Activated T-helper 1 cell treated with anti-CD3 and anti-CD28 coated beads, Interleukin-2, amount 50 U/mL, for 16 hours (primary cell): Measurements from ENCODE around the gene SMIM34.
"Not testable (repeated sequence)": the region's sequence is repeated elsewhere in the genome, so short reads cannot be mapped to it uniquely, and the experiment has no call there.

Experiments
- DNase-seq, 2 donors: peaks; one replicate each; pipeline ENCODE4 v3.0.0-alpha.2; 2020; ENCODE audit warnings: low read depth in 1 of 2, low spot score in 1 of 2

Gene SMIM34

DNA sequence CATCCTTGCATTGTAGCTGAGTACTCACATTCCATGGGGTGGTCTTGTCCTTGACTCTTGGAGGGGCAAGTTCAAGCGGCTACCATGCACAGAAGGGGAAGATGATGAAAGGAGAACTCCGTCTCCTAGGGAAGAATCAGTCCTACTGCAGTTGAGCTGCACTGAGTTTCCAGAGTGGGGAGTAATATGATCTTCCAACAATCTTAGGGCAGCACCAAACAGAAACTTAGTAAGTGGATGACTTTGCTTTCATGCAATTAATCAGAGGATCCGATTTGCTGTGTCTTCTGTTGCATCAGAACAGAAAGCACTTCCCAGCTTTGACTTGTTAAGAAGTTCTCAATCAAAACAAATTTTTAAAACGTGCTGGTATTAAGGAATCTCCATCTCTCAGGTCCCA is at the start of gene SMIM34:
TSS of gene SMIM34 (minus strand) at position 147 of the 400 bp plus-strand sequence. CDS start at position 35, 112 bp downstream.
- DNase-seq, result not testable (repeated sequence)

- not testable (repeated sequence) for DNase-seq
Measured at GRCh38 chr21:34467333-34467732, 43.6 kb upstream of the SMIM34 start.

- DNase-seq, result not testable (repeated sequence)
Measured at GRCh38 chr21:34459426-34459825, 35.7 kb upstream of the SMIM34 start.

GRCh38 chr21:34458266-34458665 is 34.5 kb upstream of the SMIM34 start:
- not testable (repeated sequence) for DNase-seq

DNA sequence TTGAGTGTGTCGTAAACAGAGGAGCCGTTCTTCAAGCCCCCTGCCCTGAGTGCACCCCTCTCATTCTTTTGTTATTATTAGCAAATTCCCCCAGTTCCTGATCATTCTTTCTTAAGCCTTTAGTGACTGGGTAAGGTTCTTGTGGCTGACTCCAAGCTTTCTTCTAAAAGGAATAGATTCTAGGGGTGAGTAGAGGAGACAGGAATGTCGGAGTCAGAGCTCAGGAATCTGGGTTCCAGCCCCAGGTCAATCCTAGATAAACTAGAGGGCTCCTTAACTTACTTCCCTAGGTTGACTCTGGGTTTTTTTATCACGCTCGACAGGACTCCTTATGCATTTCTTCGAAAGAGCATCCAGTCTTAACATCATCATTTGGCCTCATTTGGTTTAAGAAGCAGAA is 32.4 kb upstream of the SMIM34 start:
- DNase-seq, result not testable (repeated sequence)

- not testable (repeated sequence) for DNase-seq
Measured at GRCh38 chr21:34455628-34456027, 31.9 kb upstream of the SMIM34 start.

GRCh38 chr21:34447018-34447417 is 23.3 kb upstream of the SMIM34 start:
- not testable (repeated sequence) for DNase-seq

DNA sequence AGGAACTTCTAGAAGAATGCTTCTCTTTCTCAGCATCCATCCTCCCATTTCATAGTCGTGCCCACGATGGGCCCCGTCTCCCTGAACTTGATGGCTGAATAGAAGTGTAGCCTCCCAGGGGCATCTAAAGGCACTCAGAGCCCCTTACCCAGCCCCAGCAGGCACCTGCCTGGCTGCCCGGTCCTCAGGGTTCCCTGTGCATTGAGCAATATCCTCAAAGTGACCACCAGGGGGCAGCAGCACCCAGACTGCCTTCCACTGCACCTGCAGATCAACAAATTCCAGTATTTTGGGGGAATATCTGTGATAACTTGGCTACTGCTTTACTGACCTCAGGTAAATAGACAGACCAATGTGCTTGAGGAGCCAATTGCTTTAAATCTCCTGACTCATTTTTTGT is 19.7 kb upstream of the SMIM34 start:
- not testable (repeated sequence) for DNase-seq

DNA sequence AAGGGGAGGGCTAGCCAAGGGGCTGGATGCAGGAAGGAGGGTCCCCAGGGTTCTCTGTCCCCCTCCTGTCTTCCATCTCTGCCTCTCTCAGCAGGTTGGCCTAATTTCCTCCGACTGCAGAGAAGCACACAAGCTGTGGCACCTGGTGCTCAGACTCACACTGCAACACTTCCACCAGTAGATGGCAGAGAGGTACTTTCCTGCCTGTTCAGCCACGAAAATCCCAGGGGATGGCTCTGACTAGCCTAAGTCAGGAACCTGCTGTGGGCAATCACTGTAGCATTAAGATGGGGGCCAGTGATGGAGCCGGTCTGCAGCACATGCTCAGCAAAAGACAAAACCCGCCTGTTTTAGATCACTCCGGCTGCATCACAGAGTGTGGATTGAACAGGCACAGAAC is 6.0 kb upstream of the SMIM34 start:
- not testable (repeated sequence) for DNase-seq

GRCh38 chr21:34428441-34428840 is 4.7 kb upstream of the SMIM34 start:
- not testable (repeated sequence) for DNase-seq

DNA sequence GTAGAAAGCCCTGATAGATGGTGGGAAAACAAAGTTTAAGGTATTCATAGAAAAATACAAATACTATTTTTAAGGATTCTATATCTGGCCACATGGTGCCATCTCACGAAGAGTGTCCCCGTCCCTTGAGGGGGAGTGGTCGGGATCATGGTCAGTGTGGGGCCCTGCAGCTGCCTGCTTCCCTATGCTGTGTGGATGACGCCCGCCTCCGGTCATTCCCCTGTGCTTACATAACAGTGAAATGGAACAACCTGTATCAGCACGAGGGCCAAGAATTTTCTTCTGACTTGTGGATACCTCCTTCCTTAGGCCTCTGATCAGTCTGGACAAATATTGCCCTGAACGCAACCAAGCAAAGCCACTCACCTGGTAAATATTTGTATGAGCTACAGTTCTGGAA is 3.6 kb upstream of the SMIM34 start:
- not testable (repeated sequence) for DNase-seq

DNA sequence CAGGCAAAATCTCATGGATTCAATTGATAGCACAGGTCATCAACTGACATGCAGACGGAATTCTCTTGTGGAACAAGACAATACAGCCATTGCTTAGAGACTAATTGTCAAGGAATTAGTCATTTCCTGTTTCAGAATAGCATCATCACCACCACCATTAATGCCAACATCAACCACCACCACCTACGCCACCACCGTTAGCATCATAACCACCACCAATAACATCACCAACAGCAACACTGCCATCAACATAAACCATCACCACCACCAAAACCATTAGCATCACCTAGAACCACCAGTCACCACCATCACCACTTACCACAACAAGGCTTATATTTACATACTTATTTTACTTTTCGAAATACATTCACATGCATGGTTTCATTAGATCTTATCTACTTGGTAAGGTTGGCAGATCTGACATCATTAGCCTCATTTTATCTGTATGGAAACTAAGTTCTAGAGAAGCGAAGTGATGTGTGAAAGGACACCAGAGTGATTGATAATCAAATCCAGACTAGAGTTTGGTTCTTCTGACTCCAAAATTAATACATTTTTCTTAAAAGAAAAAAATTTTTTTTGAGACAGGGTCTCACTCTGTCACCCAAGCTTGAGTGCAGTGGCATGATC is 6.2 kb downstream of the SMIM34 start:
- DNase-seq, result not testable (repeated sequence)

GRCh38 chr21:34407294-34407693 is 16.5 kb downstream of the SMIM34 start:
- DNase-seq, result not testable (repeated sequence)

DNA sequence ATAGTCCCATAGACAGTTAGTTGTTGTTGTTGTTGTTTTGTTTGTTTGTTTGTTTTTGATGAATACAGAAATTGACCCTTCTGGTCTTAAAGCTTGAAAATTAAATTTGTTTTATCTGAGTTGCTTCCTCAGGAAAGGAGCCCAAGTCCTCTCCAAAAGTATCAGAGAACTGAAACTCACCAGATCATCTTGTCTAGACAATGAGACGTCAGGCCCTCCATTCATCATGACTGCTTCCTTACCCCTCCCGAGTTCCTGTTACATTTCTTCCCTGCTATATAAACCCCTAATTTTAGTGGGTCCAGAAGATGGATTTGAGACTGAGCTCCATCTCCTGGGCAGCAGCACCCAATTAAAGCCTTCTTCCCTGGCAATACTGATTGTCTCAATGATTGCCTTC is 17.1 kb downstream of the SMIM34 start:
- DNase-seq, result not testable (repeated sequence)

- not testable (repeated sequence) for DNase-seq
Measured at GRCh38 chr21:34406102-34406501, 17.6 kb downstream of the SMIM34 start.

- DNase-seq, result not testable (repeated sequence)
Measured at GRCh38 chr21:34405686-34406085, 18.1 kb downstream of the SMIM34 start.

- DNase-seq, result not testable (repeated sequence)
Measured at GRCh38 chr21:34404742-34405141, 19.0 kb downstream of the SMIM34 start.

DNA sequence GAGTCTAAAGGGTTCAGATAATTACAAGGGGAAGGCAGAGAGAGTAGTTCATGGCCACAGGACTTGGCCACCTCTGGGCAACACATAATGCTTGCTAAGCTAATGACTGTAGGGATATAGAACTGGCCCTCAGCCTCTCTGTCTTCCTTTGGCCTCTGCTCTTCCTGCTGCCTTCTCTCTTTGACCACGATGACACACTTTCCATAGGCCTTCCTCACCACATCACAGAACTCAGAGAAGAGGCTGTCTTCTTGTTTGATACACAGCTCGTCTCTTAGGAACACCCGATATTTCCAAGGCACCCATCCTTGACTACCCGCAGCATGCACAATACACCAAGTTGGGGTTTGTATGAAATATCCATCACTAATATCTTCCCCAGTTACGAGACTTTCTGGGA is 23.2 kb downstream of the SMIM34 start:
- not testable (repeated sequence) for DNase-seq

- not testable (repeated sequence) for DNase-seq
Measured at GRCh38 chr21:34383724-34384415, 39.9 kb downstream of the SMIM34 start.

DNA sequence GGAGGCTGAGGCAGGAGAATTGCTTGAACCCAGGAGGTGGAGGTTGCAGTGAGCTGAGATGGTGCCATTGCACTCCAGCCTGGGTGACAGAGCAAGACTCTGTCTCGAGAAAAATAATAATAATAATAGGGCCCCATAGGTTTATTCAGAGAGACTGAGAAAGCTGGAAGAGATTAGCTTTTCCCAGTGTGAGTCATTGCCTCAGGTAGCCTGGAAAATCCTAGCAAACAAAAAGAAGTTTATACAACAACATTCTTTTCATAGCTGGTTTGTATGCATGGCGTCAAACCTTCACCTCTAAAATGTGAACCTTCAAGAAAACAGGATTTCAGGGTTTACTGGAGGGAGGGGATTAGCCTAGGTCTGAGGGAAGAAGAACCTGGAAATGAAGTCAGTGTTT is 40.6 kb downstream of the SMIM34 start:
- DNase-seq, result not testable (repeated sequence)

DNA sequence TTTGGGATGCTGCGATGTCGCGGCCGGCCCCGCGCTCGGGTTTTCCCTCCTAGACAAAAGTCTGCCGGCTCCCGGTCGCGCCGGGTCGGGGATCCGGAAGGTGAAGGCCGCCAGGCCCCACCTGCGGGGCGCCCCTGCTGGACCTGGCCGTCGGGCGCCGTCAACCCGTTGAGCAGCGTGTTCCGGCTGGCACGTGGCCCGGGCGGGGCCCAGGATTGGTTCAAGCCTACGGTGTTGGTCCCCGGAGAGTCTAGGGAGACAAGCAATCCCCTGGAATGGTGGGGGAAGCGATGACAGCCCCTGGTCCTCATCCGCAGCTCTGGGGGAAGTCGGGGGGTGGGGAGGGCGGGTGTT is 48.2 kb downstream of the SMIM34 start:
- not testable (repeated sequence) for DNase-seq

DNA sequence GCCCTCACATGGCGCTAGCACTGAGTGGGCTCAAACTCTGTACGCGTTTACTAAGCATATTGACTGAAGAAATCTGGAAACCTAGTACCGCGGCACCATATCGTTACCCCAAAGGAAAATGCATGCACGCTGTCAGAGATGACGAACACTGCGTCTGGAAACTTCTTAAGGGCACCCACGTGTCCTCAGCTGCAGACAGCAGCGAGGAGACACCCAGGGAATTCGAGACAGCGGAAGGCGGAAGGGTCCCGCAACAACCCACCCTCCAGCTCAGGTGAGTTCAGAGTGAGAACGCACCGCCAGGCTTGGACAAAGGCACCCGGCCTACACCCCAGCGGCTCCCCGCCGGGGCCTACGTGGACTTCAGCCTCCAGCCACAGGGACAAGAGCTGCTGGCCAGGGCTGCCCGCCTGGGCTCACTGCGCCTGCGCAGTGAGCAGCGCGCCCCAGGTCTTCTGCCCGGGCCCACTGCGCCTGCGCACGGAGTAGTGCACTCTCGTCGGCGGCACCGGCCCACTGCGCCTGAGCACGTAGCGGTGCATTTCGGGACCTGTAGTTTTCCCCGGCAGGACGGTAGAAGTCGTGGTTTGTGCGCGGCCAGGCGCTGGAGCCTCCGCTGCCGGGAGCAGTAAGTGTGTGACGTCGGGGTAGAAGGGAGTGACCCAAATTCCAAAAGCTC is 48.7 kb downstream of the SMIM34 start, which contains the start of gene SMIM11:
TSS of gene SMIM11 (plus strand) at position 568 of the 679 bp plus-strand sequence. CDS start 3,998 bp downstream, outside the sequence.
- not testable (repeated sequence) for DNase-seq
